Heart left ventricle (tissue), 16 donors: ENCODE data around the gene PKDCC. TPM values are rescaled to one million over a fixed set of nuclear protein-coding genes. Genes with fewer than 3 reads are reported as not detected.

ENCODE experiments used
- ATAC-seq, 4 donors: fragments of 200-7000 bp; cut with Tn5 transposase; one replicate each; pipeline ENCODE4 v1.9.1; 2020 to 2022; ENCODE audit warnings: moderate library complexity in 4 of 4, mild to moderate bottlenecking in 3 of 4, moderate number of reproducible peaks in 1 of 4
- DNase-seq, 5 donors: peaks; one replicate each; pipeline ENCODE4 v3.0.0-alpha.2; 2020
- H3K27ac ChIP-seq, 12 donors: fragments of 200-600 bp; sonication (generic) in 4 of 12; one replicate each; pipeline versions ENCODE4 v1.5.0 to v1.8.0; 2016 to 2022; ENCODE audit warnings: mild to moderate bottlenecking in 2 of 12
- H3K27me3 ChIP-seq, 9 donors: fragments of 200-600 bp; sonication (generic) in 2 of 9; one replicate each; pipeline versions ENCODE4 v1.5.1 to v1.8.0; 2016 to 2022; ENCODE audit warnings: mild to moderate bottlenecking in 3 of 9
- H3K36me3 ChIP-seq, 9 donors: fragments of 200-600 bp; sonication (generic) in 2 of 9; one replicate each; pipeline versions ENCODE4 v1.5.0 to v1.8.0; 2018 to 2022; ENCODE audit warnings: mild to moderate bottlenecking in 2 of 9
- H3K4me1 ChIP-seq, 12 donors: fragments of 200-600 bp; sonication (generic) in 4 of 12; one replicate each; pipeline versions ENCODE4 v1.5.0 to v1.8.0; 2016 to 2022; ENCODE audit warnings: mild to moderate bottlenecking in 3 of 12
- H3K4me3 ChIP-seq, 12 donors: fragments of 200-600 bp; sonication (generic) in 4 of 12; one replicate each; pipeline versions ENCODE4 v1.5.0 to v1.8.0; 2017 to 2022; ENCODE audit warnings: mild to moderate bottlenecking in 9 of 12, moderate library complexity in 4 of 12
- H3K9me3 ChIP-seq, 12 donors: fragments of 200-600 bp; sonication (generic) in 4 of 12; one replicate each; pipeline versions ENCODE4 v1.5.0 to v1.8.0; 2016 to 2022; ENCODE audit warnings: mild to moderate bottlenecking in 1 of 12
- CTCF ChIP-seq, 12 donors: fragments of 200-600 bp; sonication (generic) in 4 of 12; IDR thresholded peaks; one replicate each; pipeline versions ENCODE4 v1.5.0 to v1.8.0; 2018 to 2022; ENCODE audit warnings: antibody characterized with exemption in 12 of 12, mild to moderate bottlenecking in 5 of 12
- POLR2A ChIP-seq, 2 donors: fragments of 450-650 bp; IDR thresholded peaks; one replicate each; pipeline ENCODE4 v1.6.1; 2017; ENCODE audit warnings: antibody characterized with exemption in 2 of 2, mild to moderate bottlenecking in 2 of 2, moderate library complexity in 2 of 2
- WGBS, 4 donors: extraction: QIAGEN DNeasy Blood & Tissue Kit in 2 of 4; methylation state at CpG; one replicate each; pipeline versions ENCODE4 v1.1.5 to v1.1.7; 2013 to 2018; 5-methylcytosine and 5-hydroxymethylcytosine counted together
- intact Hi-C, 10 donors: fragments of 100-400 bp; cut with DNase I; formaldehyde crosslinking; loops; one replicate each; pipeline versions ENCODE4 v1.11.1 to v1.14.2; 2022
- polyA plus RNA-seq, 2 donors: library from polyadenylated mRNA; stranded (reverse); fragments of 200-250 nt; gene quantifications; one replicate each; pipeline ENCODE4 v1.2.3, GENCODE V29; 2013
- total RNA-seq, 9 donors: library from RNA; depleted of rRNA in 2 of 9; stranded (reverse); fragments of >200 nt in 2 of 9; fragmentation: NEBNext Ultra II Directional in 3 of 9; extraction: Animal tissue kit (Norgen Biotek cat#: 25700) in 3 of 9; gene quantifications; one replicate each; pipeline versions ENCODE4 v1.1.0 to v1.2.4, GENCODE V29; 2016 to 2023
- donor health status: ischemic (EF 13 %, LVEDD 7.1; RV severe dilation, severe dysfunction).
- donor health status: healthy with polysubstance abuse.
- donor health status: DM: no; HTN: yes; CAD: no.
- donor health status: DM: no; HTN: no; CAD: no.
- donor health status: ischemic (EF 25% LVEDD 6.9; RV normal size, moderate dysfunction).
- donor health status: ischemic (EF 25% LVEDD 5.7; RV mildly dilated, moderate dysfunction).
- donor health status: healthy.
- donor health status: DM: yes; HTN: yes; CAD: no.
- donor health status: ischemic (EF 35%, LVEDD 5.7; RV mildly dilated, moderate dysfunction).
- donor health status: nonischemic (EF 11% LVEDD 7.7; RV severe dilation, severe dysfunction).
- donor health status: DM: yes; HTN: yes; CAD: no.
- donor health status: PGD.
- donor health status: ischemic (EF 29% LVEDD 5.4; RV normal size, mild dysfunction).
- donor health status: nonischemic (EF 23%, LVEDD 6.1; RV moderate dilation, normal function).

PKDCC gene
- total and polyA plus RNA-seq, 11 donors = 22.7 to 124 (median 53.2) TPM

GRCh38 chr2:42090216-42090615, 42.4 kb downstream of the PKDCC start:
- Histone ChIP-seq H3K27me3 (no peaks in the 10 kb centered on the region), H3K27ac (no peak overlapping the region), H3K4me3 (no peak overlapping the region), H3K36me3 (no peaks in the 10 kb centered on the region), H3K9me3 (no peaks in the 10 kb centered on the region), H3K4me1 (peaks cover 0 to 20% (median 0%) of the 10 kb centered on the region in 12 donors)
- intact Hi-C loops = loop anchor here in 7 of 10 donors (5.0 to 10.0 kb wide), 5 partner anchors 105 to 275 kb away; partner anchors contain the start of gene COX7A2L (in 4 of the 7)
- WGBS, 4 donors = 93 to 95% (median 94%) methylated on average over 5 of the region's 5 CpGs
- DNase-seq (no peak), ATAC-seq (no peak)
- no peak for TF ChIP-seq POLR2A (IDR thresholded peaks at IDR 0.05)
- TF ChIP-seq CTCF (IDR thresholded peaks at IDR 0.05) = no peak

- 87 to 94% (median 91%) methylated on average over 3 of the region's 3 CpGs for WGBS, 4 donors
- DNase-seq = no peak
- intact Hi-C loops = loop anchor here in 7 of 10 donors (2.0 to 10.0 kb wide), 6 partner anchors 103 to 273 kb away; partner anchors contain the start of gene COX7A2L (in 4 of the 7)
Measured at GRCh38 chr2:42091671-42092070, 43.9 kb downstream of the PKDCC start.

DNA sequence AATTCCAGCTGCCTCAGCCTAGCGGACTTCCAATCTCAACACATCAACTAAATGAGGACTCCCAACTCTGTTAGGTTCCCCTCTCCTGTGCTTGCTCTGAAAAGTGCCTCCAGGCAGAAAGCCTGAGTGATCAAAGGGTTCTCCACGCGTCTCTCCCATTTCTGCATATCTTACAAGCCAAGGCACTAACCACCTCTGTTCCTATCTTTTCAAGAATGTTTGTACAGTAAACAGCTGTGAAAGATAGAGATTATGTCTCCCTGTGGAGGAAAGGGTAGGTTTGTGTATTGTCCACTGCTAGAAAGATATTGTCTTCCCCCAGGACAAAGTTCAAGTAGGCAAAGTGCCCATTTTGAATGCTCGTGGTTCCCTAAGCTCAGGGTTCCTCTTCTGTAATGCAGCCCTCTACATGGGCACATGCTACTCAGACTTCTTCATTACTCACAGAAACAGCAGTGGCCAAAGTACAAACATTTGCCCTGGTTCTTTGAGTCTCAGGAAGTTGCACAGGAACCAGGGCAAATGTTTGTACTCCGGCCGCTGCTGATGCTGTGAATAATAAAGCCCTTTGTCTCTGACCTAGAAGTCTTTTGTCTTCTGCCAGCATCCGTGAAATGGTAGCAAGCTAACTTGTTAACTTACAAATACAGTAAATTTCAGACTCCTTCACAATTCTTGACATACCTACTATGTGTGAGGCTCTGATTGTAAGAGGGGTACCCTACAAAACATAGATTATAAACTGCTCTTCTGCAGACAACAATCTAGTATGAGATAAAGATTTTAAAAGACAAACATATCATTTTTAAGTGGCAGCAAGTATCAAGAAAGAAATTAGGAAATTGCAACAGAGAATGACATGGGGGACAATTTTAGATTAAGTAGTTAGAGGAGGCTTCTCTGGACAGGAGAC, 44.5 kb downstream of the PKDCC start:
- no peak for TF ChIP-seq CTCF (IDR thresholded peaks at IDR 0.05)
- no peak for TF ChIP-seq POLR2A (IDR thresholded peaks at IDR 0.05)
- intact Hi-C loops = loop anchor here in 7 of 10 donors (2.0 to 10.0 kb wide), 6 partner anchors 102 to 272 kb away; partner anchors contain the start of gene COX7A2L (in 4 of the 7)
- DNase-seq (no peak), ATAC-seq (peak in 3 of 4 donors; percentile 27 to 57 (median 56))
- Histone ChIP-seq H3K9me3 (no peaks in the 10 kb centered on the region), H3K27ac (no peak overlapping the region), H3K4me3 (no peak overlapping the region), H3K27me3 (no peaks in the 10 kb centered on the region), H3K36me3 (no peaks in the 10 kb centered on the region), H3K4me1 (peaks cover 0 to 27% (median 0%) of the 10 kb centered on the region in 12 donors)
- WGBS, 4 donors = 48 to 72% (median 57%) methylated on average over 7 of the region's 7 CpGs

More at GRCh38 chr2:42091671-42092070, 43.9 kb downstream of the PKDCC start:
- no peak overlapping the region for H3K27ac ChIP-seq
- no peaks in the 10 kb centered on the region for H3K9me3 ChIP-seq
- H3K4me1 ChIP-seq = peaks cover 0 to 21% (median 0%) of the 10 kb centered on the region in 12 donors
- ATAC-seq = no peak
- no peaks in the 10 kb centered on the region for H3K27me3 ChIP-seq
- TF ChIP-seq CTCF (IDR thresholded peaks at IDR 0.05) = no peak
- TF ChIP-seq POLR2A (IDR thresholded peaks at IDR 0.05) = no peak
- no peak overlapping the region for H3K4me3 ChIP-seq
- no peaks in the 10 kb centered on the region for H3K36me3 ChIP-seq

DNA sequence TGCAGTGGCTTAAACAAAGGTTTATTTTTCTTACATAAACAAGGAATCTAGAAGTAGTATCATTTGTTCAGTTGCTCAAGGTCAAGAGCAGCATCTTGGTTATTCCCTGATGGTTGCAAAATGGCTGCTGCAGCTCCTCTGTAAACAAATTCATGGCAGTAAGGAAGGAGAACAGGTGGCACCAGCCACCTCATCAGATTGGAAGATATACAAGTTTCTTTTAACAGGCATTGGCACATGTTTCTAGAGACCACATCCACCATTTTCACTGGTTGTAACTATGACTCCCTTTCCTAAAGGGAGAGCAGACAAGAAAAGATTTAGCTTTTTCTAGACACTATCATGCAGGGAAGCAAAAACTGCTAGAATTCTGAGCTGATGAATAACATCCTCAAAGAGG, 46.3 kb downstream of the PKDCC start:
- Histone ChIP-seq H3K9me3 (no peaks in the 10 kb centered on the region), H3K4me3 (no peak overlapping the region), H3K27me3 (no peaks in the 10 kb centered on the region), H3K4me1 (peaks cover 0 to 45% (median 6%) of the 10 kb centered on the region in 12 donors), H3K36me3 (no peaks in the 10 kb centered on the region), H3K27ac (no peak overlapping the region)
- DNase-seq (no peak), ATAC-seq (no peak)
- TF ChIP-seq POLR2A (IDR thresholded peaks at IDR 0.05) (no peak), CTCF (IDR thresholded peaks at IDR 0.05) (no peak)
- intact Hi-C loops = loop anchor here in 8 of 10 donors (2.0 to 10.0 kb wide), 8 partner anchors 101 to 271 kb away; partner anchors contain the start of gene COX7A2L (in 5 of the 8)
